KBM-7 (cell line): Measurements from ENCODE around the gene CHCHD4.
"Not testable (repeated sequence)": the region's sequence is repeated elsewhere in the genome, so short reads cannot be mapped to it uniquely, and the experiment has no call there.

ENCODE experiments used
- DNase-seq: peaks from one replicate; pipeline ENCODE4 v3.0.0-alpha.2; 2015
- in situ Hi-C: fragments of 300-500 bp; cut with MboI; formaldehyde crosslinking; loops from 2 replicates; pipeline ENCODE4 v1.14.3; 2020; ENCODE audit warnings: low sequenced_read_pairs, low pct_unique_long_range_greater_than_20kb, mixed read lengths

CHCHD4 gene

DNA sequence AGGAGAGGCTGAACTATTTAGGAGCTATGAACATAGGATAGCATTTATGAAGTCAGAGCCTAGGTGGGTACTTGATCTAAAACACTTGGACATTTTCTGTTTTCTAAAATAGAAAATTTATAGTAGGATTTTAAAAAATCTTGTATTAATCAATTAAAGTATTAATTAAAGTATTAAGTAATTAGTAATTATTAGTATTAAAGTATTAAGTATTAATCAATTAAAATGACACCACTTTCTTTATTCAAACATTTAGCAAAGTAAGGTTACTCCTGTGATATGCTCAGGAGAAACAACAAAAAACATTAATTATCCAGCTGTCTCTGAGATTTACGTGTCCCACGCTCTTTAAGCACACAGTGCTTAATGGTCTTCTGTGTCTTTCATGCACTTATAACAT lies 32.2 kb downstream of the CHCHD4 start:
- no peak for DNase-seq
- in situ Hi-C loops, result no loop called here

DNA sequence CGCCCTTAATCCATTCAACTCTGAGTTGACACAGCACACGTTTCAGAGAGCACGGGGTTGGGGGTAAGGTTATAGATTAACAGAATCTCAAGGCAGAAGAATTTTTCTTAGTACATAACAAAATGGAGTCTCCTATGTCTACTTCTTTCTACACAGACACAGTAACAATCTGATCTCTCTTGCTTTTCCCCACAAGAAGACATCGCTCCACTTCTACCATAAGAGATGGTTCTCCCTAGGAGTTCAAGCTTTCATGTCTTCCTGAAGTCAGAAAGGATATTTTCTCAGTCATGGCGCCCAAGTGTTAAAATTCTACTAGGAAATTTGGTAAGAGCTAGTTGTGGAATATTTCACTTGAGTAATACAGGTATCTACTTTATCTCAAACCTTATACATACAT lies 32.7 kb downstream of the CHCHD4 start:
- DNase-seq, in situ Hi-C loops: not testable (repeated sequence)

DNA sequence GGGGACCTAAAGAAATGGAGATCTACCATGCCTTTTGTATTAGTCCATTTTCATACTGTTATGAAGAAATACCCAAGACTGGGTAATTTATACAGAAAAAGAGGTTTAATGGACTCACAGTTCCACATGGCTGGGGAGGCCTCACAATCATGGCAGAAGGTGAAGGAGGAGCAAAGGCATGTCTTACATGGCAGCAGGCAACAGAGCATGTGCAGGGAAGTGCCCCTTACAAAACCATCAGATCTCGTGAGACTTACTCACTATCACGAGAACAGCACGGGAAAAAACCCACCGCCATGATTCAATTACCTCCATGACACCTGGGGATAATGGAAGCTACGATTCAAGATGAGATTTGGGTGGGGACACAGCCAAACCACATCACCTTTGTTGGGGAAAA lies 37.2 kb downstream of the CHCHD4 start:
- DNase-seq, in situ Hi-C loops: not testable (repeated sequence)

DNA sequence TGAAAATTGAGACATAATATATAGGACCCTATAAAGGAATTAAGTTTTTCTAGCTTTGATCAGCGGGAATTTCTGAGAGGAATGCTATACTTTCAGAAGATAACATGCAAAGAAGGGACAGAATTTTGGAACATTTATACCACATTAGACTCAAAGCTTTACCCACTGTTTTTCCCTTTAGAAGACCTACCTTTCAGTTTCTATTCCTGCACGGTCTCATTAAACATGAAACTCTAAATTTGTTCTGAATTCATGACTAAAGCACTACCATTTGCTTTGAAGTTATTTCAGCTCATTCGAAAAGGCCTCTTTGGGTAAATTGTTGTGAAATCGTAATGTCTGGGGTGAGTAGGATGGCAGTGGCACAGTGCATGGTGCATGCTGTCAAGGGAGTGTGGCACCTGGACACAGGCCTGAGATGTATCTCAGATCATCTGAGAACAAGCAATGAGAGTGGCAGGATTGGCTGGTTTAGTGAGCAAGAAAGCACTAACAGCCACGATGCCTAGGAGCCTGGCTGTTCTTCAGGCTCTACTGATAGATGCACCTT lies 42.5 kb downstream of the CHCHD4 start:
- no peak for DNase-seq
- in situ Hi-C loops, result no loop called here

DNA sequence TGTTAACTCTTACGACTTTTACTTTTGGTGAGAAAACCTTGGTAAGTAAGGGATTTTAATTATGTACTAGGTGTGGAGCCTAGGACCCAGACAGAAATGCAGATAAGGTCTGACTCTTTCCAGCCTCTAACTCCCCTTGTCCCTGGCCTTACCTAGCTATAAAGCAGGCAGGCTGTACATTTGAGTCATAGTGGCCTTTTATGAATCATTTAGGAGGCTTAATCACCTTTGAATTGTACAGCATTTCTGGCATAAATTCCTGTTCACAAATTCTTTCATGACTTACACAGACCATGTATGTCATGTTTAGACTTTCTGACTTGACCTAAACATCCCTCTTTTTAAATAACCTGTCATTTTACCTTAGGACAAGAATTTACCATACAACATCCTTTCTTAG lies 47.4 kb downstream of the CHCHD4 start:
- DNase-seq, result no peak
- in situ Hi-C loops, result no loop called here

DNA sequence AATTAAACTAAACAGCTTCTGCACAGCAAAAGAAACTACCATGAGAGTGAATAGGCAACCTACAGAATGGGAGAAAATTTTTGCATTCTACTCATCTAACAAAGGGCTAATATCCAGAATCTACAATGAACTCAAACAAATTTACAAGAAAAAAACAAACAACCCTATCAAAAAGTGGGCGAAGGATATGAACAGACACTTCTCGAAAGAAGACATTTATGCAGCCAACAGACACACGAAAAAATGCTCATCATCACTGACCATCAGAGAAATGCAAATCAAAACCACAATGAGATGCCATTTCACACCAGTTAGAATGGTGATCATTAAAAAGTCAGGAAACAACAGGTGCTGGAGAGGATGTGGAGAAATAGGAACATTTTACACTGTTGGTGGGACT lies 49.4 kb downstream of the CHCHD4 start:
- in situ Hi-C loops, DNase-seq: not testable (repeated sequence)

DNA sequence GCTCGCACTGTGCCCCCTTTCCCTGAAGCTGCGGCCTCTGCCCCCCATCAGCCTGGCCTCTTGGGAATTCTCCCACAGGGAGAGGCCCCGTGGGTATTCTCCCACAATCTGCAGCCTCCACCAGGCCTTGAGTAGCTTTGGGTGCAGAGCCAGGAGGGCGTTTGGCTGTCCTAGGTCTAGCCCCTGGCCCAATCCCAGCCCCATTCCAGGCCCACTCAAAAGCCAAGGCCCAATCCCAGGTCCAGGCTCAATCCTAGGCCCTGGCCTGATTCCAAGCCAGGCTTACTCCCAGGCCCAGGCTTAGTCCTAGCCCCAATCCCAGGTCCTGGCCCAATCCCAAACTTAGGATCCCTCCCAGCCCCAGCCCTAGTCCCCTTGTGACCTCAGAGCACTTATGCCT lies 59.8 kb downstream of the CHCHD4 start:
- no peak for DNase-seq
- in situ Hi-C loops, result no loop called here

DNA sequence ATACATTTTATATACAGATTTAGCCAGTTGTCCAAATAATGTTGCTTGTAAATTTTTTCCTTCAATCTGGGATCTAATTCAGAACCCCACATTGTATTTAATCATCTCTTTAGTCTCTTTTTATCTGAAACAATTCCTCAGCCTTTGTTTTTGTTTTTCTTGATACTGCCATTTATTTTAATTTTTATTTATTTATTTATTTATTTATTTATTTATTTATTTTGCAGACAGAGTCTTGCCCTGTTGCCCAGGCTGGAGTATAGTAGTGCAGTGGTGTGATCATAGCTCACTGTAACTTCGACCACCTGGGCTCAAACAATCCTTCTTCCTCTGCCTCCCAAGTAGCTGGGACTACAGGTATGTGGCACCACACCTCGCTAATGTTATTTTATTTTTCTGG lies 61.5 kb downstream of the CHCHD4 start:
- in situ Hi-C loops, result no loop called here
- no peak for DNase-seq
